ENCODE measurements around the gene VPS29.

Gene VPS29

GRCh38 chr12:110451263-110451662, 50.6 kb downstream of the VPS29 start:
- Histone ChIP-seq H3K36me3 (replicated peaks) (peaks cover 33% of the 10 kb centered on the region), H3K4me1 (peaks cover 6% of the 10 kb centered on the region), H3K27me3 (ENCODE audit: low read depth) (no peaks in the 10 kb centered on the region), H3K4me3 (no peak overlapping the region), H3K9me3 (no peaks in the 10 kb centered on the region)
- no peak for DNase-seq (ENCODE audit: low spot score in 2 of 2)
- in situ Hi-C loops (cut with MboI; ENCODE audit: low sequenced_read_pairs) = no loop called here

- Histone ChIP-seq H3K27me3 (ENCODE audit: low read depth) (no peaks in the 10 kb centered on the region), H3K9me3 (no peaks in the 10 kb centered on the region), H3K36me3 (replicated peaks) (peaks cover 24% of the 10 kb centered on the region), H3K4me3 (peak within 1 kb of the TSS; percentile 93), H3K4me1 (peaks cover 6% of the 10 kb centered on the region)
- in situ Hi-C loops (cut with MboI; ENCODE audit: low sequenced_read_pairs) = no loop called here
- DNase-seq (ENCODE audit: low spot score in 2 of 2) = peak; percentile 92 to 97
Measured at GRCh38 chr12:110449799-110450497, 52.0 kb downstream of the VPS29 start, which contains the start of gene ARPC3. Gene ARPC3, minus strand, starts transcription at chr12:110450337. Its CDS starts 77 bp downstream, at chr12:110450260.

GRCh38 chr12:110444455-110444854, 57.5 kb downstream of the VPS29 start:
- DNase-seq (ENCODE audit: low spot score in 2 of 2) = no peak
- H3K4me1 ChIP-seq = peaks cover 6% of the 10 kb centered on the region
- no peaks in the 10 kb centered on the region for H3K9me3 ChIP-seq
- in situ Hi-C loops (cut with MboI; ENCODE audit: low sequenced_read_pairs) = no loop called here
- no peaks in the 10 kb centered on the region for H3K27me3 ChIP-seq (ENCODE audit: low read depth)
- H3K4me3 ChIP-seq = no peak overlapping the region
- peaks cover 51% of the 10 kb centered on the region for H3K36me3 ChIP-seq (replicated peaks)
